NCI-H748 (cell line): ENCODE measurements around the gene NUDT13.
A peak's percentile ranks its signal among the peaks of the same experiment; 100 is the strongest.

ENCODE experiments used
- DNase-seq: peaks from one replicate; lab custom pipeline; 2025; ENCODE audit not compliant: unreplicated experiment; lab: John Stamatoyannopoulos, UW

Gene NUDT13

DNA sequence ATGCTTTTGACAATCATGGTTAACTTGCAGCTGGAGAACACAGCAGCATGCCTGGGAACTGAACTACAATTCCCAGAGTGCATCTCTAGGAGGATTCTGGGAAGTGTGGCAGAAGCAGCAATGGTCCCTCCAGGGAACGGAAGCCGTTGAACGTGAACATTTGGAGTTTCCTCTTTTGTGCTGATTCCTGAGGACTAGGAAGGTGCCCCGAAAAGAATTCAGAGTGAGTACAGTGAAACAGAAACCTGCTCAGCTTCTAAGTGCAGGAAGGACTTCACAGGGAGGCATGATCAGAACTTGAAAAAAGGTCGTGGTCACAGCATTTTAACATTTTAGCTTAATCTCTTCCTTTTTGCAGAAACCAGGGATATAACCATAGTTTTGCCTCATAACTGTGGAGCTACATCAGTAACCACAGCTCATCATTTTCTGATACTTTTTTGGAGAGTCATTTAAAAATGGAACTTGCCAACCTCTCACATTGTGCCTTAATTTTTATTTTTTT is at the start of gene NUDT13:
Gene NUDT13, plus strand, starts transcription at position 111 of the 505 bp plus-strand sequence. CDS start 3,911 bp downstream, outside the sequence.
- peak; percentile 57 for DNase-seq

DNA sequence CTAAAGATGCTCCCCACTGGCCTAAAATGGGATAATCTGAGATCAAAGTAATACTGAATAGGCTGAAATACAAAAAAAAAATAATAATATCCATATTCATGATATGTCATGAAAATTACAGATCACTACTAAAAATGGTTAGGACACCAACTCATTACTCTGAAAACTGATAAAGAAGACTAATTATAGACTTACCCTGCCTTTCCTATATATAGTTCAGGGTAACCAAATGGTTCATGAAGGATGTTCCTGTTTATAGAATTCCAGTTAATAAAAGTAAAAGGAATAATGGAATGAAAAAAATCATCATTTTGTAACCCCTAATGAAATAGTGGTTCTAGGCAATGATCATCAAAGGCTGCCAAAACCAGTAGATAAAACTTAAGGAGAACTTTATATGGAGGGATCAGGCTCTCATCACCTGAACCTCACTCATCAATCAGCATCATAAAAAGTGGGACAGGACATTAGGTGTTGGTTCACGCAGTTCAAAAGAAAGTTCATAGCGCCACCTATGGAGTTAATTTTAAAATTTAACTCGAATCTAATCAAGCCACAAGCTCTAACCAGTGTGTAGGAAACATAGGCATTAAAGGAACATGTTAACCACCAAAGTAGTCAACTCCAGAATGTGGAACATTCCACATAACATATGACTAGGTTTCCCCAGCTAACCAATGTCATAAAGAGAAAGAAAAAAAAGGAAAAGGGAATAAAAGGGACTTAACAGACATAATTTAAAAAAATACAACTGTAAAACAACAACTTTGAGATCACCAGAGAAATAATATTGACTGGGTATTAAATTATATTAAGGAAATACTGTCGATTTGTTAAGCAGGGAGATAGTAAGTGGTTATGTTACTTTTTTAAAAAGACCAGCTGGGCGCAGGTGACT is 49.3 kb upstream of the NUDT13 start:
- peak; percentile 56 for DNase-seq

DNA sequence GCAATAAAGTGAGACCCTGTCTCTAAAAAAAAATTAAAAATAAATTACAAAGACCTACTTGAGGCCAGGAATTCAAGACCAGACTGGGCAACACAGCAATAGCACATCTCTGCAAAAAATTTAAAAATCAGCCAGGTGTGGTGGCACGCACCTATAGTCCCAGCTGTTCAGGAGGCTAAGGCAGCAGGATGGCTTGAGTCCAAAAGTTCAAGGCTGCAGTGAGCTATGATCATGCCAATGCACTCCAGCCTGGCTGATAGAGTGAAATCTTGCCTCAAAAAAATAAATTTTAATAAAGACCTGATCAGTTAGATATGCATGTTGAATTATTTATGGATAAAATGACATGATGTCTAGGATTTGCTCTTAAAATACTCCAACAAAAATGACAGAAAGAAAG is 48.5 kb upstream of the NUDT13 start:
- DNase-seq = no peak

DNA sequence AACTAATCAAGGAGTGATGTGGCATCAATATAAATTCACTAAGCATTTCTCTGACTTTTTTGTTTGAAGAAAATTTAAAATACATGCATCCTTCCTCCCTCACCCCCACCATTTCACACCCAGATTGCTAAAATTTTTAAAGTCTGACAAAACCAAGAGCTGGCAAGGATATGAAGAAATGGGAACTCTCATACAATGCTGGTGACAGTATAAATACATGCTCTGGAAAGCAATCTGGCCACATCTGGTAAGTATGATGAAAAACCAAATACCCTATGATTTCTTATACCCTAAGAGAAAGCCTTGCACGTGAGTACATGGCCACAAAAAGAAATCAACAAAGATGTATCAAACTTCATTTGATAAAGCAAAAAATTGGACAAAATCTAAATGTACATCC is 44.8 kb upstream of the NUDT13 start:
- no peak for DNase-seq

DNA sequence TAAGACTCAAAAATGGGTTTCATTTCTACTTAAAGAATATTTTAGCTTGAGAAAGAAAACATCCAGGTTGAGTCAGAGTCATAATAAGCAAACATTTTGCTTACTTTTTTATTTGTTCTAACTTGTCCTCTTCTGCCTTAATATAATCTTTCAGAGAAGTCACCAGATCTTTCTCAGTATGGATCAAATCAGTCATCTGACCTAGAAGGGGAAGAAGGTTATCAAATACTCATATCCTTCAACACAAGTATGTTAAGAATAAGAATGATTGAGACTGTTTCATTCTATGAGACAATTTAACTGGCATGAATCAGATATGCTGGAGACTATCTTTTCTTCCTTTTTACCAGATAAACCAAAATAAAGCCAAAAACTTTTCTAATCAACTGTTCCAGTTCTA is 36.6 kb upstream of the NUDT13 start:
- no peak for DNase-seq

DNA sequence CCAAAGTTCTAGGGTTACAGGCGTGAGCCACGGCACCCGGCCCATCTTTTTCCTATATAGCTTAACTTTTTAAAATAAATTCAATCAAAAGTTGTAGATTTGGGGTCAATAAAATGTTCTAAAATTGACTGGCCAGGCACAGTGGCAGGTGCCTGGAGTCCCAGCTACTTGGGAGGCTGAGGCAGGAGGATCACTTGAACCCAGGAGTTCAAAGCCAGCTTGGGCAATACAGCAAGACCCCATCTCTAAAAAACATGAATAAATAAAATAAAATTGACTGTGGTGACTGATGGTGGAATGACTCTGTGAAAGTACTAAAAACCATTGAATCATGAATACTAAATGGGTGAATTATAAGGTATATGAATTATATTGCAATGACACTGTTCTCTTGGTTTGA is 34.4 kb upstream of the NUDT13 start:
- no peak for DNase-seq

DNA sequence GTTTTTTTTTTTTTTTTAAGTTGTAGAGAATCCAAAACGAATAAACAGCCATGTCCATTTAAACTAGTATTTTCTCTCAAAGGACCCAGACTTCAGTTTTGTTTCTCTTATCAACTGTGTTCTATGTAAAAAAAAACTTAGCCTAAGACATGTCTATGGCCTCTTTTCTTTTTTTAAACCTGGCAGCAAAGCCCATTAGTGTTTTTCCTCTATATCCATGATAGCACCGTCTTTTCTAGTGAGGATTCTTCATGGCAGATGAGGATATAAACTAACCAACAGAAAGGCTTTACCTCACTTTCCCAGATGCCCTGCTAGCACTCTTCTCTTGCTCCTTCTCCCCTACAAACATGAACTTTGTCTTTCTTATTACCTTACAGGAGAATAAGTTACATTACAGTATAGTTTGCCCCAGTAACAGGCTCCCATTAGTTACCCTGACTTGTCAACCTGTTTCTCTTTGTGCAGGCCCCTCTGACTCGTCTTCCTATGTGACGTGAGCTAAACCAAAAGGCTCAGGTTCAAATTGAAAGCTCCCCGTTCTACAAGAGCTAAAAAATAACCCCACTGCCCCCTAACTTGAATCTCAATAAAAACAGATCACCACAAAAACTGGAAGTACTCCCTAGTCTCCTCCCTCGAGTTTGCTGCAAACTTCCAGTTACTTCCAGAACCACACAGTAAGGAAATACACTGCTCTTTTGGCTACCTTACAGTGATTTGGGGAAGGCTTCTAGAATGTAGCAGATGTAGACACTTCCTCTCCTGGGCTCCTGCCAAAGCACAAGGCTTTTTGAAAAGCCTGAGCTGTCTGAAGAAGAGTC is 33.7 kb upstream of the NUDT13 start:
- DNase-seq = no peak

DNA sequence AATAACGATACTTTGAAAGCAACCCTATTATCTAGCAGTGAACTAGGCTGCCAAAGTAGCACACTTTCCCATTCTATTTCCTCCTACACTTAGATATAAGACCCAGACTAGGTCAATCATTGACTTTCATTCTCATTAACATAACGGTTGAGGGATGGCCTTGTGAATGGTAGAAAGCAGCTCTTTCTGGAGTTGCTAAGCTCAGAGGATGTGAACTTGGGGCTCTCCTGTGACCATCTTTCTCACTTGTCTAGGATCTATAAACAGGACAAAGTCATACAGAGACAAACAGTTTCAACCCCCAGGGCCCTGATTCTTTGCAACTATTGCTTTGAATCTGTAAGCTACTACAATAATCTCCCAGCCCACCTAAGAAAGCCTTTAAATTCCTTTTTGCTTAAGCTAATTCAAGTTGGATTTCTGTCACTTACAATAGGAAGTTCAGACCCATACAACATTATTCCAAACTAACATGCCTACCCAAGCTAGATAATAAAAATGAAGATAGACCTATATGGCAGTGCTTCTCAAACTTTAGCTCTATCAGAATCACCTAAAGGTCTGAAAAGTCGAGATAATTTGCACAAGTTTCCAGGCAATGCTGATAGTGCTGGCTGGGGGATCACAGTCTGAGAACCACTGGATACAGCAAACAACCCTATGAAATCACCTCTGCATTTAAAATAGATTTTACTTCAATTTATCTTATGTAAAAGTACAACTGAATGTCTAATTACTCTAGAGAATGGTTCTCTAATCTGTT is 30.3 kb upstream of the NUDT13 start:
- DNase-seq = no peak

DNA sequence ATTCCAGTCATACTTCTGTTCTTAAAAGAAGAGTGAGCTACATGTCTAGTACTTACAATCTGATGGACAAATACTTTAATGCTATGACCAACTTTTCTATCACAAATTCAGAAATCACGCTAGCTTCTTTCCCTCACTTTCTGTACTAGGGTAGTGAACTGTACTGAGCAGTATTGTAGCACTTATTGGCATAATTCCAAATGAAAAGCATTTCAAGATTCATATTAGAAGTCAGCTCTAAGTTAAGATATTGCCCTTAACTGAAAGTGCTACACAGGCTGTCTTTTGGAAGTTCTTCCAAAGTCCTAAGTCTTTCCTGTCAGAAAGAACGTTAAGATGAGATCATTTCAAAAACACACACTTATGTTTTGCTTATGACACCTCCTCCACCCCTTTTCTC is 27.0 kb upstream of the NUDT13 start:
- DNase-seq = no peak

DNA sequence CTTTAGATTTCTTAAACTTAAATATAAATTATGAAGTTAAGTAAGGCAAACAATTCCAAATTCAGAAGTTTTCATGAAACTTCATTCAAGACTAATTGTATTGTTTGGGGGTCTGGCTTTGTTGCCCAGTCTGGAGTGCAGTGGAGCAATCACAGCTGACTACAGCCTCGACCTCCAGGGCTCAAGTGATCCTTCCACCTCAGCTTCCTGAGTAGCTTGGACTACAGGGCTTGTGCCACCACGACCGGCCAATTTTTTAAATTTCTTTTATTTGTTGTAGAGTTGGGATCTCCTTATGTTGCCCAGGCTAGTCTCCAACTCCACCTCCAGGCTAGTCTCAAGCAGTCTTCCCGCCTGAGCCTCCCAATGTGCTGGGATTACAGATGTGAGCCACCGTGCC is 26.0 kb upstream of the NUDT13 start:
- no peak for DNase-seq

DNA sequence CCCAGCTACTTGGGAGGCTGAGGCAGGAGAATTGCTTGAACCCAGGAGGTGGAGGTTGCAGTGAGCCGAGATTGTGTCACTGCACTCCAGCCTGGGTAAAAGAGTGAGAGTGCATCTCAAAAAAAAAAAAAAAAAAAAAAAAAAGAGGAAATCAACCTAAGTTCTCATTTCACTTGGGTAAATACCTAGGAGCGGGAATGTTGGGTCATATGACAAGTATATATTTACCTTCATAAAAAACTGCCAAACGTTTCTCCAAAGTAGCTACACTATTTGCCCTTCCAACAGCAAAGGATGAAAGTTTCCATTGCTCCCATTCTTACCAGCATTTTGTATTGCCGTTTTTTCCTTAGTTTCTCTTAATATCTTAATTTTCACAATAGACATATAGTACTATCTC is 23.4 kb upstream of the NUDT13 start:
- no peak for DNase-seq

DNA sequence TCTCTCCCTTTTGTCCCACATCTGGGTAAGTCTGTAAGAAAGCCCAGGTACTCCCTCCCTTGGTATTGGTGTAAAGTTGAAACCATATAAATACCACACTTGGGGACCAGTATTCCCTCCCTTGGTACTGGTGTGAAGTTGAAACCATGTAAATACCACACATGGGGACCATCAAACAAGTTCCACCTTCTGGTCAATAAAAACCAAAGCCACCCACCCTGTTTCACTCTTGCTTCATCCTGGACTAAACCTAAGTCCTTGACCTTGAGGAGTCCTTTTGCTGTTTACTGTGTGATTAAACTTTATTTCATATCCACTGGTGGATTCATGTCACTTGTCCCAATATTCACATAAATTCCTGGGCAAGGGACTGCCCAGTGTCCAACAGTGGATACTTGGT is 22.0 kb upstream of the NUDT13 start:
- DNase-seq = no peak

DNA sequence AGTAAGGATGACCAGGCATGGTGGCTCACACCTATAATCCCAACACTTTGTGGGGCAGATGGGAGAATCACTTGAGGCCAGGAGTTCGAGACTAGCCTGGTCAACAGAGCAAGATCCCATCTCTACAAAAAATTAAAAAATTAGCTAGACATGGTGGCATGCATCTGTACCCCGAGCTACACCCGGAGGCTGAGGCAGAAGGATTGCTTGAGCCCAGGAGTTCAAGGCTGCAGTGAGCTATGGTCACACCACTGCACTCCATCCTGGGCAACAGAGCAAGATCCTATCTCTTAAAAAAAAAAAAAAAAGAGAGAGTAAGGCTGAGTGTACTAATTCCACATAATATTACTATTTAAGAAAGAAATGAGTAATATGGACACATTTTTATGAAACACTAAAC is 17.4 kb upstream of the NUDT13 start:
- no peak for DNase-seq

DNA sequence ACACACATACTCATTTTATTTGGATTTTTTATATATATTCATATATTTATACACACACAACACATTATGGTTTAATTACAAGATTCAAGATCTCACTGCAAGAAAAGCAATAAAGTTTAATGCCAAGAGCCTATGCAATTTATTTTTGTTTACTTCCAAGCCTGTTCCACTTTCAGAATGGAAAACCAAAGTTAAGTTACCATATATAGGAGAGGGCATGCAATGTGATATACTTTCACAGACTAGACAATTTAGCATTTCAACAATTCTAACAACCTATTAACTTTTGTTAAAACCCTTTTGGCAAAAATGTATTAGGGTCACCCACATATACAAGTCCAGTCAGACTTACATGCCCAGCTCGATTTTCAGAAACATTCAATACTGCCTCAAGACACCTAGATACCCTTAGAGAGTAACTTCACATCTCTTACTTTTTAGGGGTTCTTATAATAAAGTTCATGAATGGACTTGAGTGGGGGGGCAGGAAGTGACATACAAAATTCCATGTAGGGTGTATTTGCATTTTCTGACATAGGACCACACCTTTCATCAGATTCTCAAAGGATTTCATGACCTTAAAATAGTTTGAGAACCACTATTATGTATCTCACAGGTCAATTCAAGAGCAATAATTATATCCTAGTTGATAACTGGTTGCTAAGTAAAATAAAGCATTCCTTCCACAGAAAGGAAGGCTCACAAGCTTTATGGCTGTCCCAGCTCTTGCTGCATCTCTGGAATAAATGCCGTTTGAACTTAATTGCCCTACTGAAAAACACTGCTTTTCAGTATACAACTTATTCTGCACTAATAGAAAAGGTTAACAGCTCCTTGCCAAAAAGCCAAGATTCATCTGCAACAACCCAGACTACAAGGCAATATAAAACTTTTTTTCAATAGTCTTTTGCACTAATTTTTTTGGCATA is 16.1 kb upstream of the NUDT13 start:
- DNase-seq = no peak

DNA sequence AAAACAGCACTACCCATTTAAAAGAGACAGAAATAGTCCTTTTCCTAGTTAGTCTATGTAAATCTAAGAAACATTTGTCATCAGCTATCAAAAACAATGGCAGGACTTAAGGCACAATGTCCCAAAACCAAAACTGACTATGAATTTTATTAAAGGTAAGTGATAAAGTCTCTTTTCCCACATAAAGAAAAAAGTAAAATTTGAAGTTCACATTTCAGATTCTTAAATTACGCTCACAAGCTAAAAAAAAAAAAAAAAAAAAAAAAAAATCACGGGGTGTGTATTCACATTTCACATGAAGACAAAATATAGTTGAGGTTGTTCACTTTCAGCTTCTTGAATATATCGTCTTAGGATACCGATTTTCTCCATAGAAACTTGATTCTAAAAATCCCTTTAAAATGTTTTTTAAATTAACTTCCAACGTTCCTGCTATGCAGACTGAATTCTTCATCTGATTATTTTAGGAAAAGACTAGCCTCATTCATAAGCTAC is 15.2 kb upstream of the NUDT13 start:
- no peak for DNase-seq

DNA sequence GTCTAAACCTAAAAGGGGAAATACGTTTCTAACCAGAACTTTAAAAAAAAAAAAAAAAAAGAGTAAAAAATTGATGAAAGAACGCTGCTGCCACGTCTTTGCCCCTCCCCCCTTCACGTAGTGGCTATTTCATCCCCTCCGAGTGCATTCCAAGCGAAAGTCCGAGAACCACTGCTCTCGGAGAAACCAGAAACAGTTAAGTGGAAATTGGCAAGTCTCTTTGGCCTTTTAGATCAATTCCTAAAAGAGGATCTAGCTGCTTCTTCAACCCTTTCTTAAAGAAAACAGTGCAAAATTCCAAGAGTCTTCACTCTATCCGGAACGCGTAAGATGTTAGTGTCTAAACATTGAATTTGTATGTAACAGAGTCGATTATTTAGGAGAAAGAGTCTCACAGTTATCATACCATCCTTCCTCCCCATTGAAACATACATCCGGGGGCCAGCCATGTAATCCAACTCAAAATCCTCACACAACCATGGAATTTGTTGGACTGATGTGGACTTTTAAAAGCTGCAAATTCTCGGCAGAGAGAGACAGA is 14.7 kb upstream of the NUDT13 start:
- DNase-seq = peak; percentile 36

DNA sequence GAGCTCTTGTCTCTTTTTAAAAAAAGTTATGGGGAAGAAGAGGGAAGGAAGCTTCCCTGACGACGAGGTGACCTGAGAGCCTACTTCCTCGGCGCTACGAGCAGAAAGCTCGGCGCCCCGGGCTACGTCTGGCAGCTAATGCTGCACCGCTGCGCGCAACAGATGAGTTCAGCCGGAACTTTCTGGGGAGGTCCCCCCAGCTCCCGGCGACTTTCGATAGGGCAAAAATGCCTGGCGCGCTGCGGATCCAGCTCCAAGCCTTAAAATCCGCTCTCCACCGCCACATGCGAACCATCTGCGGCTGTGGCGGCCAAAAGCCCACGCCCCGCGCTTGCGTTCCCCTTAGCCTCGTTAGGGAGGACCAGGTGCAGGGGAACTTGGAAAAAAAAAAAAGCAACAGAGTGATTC is 14.2 kb upstream of the NUDT13 start:
- peak; percentile 62 for DNase-seq

DNA sequence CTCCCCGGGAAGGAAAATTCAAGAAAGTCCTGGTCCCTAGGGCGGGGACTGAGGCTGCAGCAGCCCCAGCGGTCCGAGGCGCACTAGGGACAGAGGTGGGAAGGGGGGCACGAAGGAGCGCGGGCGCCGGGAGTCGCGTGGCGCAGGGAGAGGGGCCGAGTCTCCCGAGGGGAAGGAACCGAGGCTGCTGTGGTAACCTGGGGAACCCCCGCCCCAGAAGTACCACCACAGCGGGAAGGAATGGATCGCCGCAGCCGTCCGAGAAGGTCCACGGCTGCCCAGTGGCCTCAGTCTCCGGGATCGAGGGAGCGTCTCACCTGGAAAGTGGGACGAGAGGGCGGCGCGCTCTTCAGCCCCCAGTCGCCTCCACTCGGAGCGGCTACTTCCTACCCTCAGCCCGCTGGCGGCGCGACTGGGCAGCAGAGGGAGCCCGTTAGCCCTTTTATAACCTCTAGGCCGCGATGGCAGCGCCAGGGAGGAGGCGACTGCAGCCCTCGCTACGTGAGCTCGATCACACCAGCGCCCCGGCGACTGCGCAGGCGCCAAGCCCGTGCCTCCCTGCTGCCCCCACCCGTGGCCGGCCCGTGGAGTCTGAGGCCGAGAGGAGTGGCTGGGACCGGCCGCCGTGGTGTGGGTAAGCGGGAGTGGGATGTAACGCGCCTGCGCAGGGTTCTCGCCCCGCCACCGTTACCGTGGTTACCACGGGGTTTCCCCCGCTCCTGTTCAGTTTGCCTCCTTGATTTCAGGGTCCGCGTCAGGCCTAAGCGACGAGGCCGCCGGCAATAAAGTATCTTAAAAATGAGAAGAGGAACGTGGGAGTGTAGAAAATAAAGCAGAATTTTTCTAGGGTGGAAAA is 13.6 kb upstream of the NUDT13 start, which contains the start of gene P4HA1:
Gene P4HA1, minus strand, starts transcription at position 418 of the 856 bp plus-strand sequence. CDS start 21,983 bp downstream, outside the sequence.
- DNase-seq = peak; percentile 97

DNA sequence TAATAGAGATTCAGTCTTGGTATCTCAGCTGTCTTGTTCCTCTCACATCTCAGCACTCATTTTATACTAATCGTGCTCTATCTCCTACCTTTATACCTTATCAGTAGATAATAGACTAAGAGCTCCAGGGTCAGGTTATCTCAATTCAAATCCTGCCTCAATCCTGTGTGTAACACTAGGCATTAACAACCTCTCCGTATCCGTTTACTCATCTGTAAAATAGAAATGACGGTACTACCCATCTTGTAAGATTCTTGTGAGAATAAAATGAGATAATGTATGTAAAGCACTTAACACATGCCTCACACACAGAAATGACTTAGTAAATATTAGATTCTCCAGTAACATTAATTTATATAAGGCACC is 13.0 kb upstream of the NUDT13 start:
- no peak for DNase-seq
